ENCODE data around the gene THOC6. TPM values are rescaled to one million over a fixed set of nuclear protein-coding genes. Genes with fewer than 3 reads are reported as not detected.

Gene THOC6
- total RNA-seq, 1 experiment from 2014 or later = 76.5 TPM

DNA sequence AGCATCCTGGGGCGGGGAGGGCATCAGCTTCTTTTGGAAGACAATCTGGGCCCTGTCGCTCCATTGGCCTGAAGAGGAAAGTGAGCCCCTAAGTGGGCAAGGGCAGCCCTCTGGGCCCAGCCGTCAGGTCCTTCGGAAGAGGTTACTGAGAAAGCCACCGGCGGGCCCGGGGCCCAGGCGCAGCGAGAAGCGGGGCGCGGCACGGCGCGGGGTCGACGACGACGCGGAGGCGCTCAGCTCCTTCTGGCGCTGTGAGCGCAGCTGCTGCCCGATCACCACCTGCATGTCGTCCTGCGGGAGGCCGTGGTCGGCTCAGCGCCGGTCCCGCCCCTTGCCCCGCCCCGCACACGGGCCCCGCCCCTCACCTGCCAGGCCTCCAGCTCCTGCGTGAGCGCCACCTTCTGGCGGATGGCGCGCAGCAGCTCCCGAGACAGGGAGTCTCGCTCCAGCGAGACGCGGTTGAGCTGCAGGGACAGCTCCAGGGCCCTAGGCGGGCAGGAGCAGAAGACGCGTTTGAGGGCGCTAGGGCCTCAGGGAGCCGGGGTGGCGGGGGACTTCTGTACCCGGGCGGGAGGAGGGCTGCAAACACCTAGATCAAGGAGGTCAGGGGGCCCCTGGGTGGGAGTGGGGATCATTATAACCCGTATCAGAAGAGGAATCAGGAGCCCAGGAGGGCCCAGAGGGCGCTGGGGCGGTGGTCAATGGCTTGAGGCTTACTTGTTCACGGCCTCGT lies 4.3 kb downstream of the THOC6 start (continued):
- TF ChIP-seq SP1 (CRISPR knock-in tag; conservative IDR thresholded peaks at IDR 0.05) (peak; percentile 97), ZNF423 (CRISPR knock-in tag; IDR thresholded peaks at IDR 0.05) (no peak), SOX15 (CRISPR knock-in tag; IDR thresholded peaks at IDR 0.05) (no peak), CREM (CRISPR knock-in tag; IDR thresholded peaks at IDR 0.05) (no peak; the same call in 1 of the 2 replicates), CBFB (CRISPR knock-in tag; IDR thresholded peaks at IDR 0.05; ENCODE audit: low read depth) (0 out of 2 replicates have a peak, but pooled peaks have one; percentile 63), FOXJ3 (CRISPR knock-in tag; IDR thresholded peaks at IDR 0.05; ENCODE audit: borderline replicate concordance) (no peak), ZNF121 (CRISPR knock-in tag; IDR thresholded peaks at IDR 0.05) (peak; percentile 61; the same call in 1 of the 2 replicates), RORB (CRISPR knock-in tag; IDR thresholded peaks at IDR 0.05) (no peak), NR2C2 (CRISPR knock-in tag; IDR thresholded peaks at IDR 0.05) (no peak), CREB1 (CRISPR knock-in tag; IDR thresholded peaks at IDR 0.05) (peak; percentile 55; the same call in 1 of the 2 replicates), MYBL2 (CRISPR knock-in tag; IDR thresholded peaks at IDR 0.05) (no peak), TCF7 (CRISPR knock-in tag; IDR thresholded peaks at IDR 0.05; ENCODE audit: low read depth) (no peak), JAZF1 (CRISPR knock-in tag; IDR thresholded peaks at IDR 0.05) (no peak)
- TF ChIP-seq, protein P1, sequence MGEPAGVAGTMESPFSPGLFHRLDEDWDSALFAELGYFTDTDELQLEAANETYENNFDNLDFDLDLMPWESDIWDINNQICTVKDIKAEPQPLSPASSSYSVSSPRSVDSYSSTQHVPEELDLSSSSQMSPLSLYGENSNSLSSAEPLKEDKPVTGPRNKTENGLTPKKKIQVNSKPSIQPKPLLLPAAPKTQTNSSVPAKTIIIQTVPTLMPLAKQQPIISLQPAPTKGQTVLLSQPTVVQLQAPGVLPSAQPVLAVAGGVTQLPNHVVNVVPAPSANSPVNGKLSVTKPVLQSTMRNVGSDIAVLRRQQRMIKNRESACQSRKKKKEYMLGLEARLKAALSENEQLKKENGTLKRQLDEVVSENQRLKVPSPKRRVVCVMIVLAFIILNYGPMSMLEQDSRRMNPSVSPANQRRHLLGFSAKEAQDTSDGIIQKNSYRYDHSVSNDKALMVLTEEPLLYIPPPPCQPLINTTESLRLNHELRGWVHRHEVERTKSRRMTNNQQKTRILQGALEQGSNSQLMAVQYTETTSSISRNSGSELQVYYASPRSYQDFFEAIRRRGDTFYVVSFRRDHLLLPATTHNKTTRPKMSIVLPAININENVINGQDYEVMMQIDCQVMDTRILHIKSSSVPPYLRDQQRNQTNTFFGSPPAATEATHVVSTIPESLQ (CRISPR knock-in tag; IDR thresholded peaks at IDR 0.05) = no peak
- TF ChIP-seq, protein P2, sequence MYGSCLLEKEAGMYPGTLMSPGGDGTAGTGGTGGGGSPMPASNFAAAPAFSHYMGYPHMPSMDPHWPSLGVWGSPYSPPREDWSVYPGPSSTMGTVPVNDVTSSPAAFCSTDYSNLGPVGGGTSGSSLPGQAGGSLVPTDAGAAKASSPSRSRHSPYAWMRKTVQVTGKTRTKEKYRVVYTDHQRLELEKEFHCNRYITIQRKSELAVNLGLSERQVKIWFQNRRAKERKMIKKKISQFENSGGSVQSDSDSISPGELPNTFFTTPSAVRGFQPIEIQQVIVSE (CRISPR knock-in tag; IDR thresholded peaks at IDR 0.05; ENCODE audit: borderline replicate concordance) = no peak
- TF ChIP-seq, protein P3, sequence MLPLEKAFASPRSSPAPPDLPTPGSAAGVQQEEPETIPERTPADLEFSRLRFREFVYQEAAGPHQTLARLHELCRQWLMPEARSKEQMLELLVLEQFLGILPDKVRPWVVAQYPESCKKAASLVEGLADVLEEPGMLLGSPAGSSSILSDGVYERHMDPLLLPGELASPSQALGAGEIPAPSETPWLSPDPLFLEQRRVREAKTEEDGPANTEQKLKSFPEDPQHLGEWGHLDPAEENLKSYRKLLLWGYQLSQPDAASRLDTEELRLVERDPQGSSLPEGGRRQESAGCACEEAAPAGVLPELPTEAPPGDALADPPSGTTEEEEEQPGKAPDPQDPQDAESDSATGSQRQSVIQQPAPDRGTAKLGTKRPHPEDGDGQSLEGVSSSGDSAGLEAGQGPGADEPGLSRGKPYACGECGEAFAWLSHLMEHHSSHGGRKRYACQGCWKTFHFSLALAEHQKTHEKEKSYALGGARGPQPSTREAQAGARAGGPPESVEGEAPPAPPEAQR (CRISPR knock-in tag; IDR thresholded peaks at IDR 0.05) = no peak
- TF ChIP-seq, protein P4, sequence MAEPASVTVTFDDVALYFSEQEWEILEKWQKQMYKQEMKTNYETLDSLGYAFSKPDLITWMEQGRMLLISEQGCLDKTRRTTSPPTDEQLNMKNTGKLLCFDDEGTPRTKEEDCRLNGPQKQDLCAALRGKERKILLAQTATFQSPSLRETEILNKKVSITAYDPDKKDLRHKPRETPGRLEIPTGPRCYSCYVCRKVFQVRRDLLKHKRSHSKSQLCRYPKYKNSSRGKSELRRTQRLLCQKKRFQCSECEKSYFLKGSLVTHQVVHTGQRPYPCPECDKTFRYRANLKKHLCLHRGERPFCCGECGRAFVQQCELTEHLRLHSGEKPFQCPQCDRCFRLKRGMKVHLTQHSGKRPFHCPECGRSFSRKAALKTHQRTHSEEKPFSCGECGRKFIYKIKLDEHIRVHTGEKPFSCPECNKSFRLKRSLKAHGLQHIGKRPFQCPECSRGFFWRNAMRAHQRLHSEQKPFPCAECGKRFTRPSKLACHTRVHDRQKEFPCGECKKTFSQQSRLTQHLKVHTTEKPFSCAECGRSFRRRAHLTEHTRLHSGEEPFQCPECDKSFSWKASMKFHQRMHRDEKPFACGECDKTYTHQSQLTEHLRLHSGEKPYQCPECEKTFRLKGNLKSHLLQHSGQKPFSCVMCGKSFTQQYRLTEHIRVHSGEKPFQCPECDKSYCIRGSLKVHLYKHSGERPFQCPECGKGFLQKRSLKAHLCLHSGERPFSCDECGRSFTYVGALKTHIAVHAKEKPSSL (CRISPR knock-in tag; conservative IDR thresholded peaks at IDR 0.05) = no peak
- TF ChIP-seq, protein P5, sequence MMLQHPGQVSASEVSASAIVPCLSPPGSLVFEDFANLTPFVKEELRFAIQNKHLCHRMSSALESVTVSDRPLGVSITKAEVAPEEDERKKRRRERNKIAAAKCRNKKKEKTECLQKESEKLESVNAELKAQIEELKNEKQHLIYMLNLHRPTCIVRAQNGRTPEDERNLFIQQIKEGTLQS (CRISPR knock-in tag; conservative IDR thresholded peaks at IDR 0.05) = no peak

DNA sequence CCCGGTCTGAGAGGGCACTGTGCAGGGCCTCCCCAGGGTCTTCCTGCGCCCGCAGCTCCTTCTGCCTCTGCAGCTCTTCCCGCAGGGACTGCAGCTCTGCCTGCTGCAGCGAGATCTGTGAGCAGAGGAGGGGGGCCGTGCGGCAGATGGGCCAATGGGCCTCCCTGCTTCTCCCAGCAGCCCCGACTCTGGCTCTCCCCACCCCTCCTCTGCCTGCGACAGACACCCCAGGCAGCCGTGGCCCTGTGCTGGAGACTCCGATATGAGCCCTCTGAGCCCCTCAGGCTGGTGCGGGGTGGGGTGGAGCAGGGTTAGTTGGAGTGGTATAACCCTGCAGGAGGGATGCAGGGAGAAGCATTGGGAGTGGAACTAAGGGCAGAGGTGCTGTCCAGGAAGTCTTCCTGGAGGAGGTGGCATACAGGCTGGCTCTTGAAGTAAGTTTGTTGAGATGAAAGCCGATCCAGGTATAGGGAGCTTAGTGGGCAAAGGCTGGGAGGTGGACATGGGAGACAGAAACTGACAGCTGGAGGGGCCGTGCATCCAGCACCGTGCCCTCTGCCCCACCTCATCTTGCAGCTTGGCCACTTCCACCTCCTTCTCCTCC lies 5.0 kb downstream of the THOC6 start:
- H3K27ac Mint-ChIP-seq = 0 out of 2 replicates have a peak overlapping the region, but pooled peaks have one; percentile 36
- ATAC-seq (no peak), DNase-seq (ENCODE audit: low spot score) (no peak)
- no peaks in the 10 kb centered on the region for H3K9me3 Mint-ChIP-seq
- H3K4me3 Mint-ChIP-seq = no peak overlapping the region
- H3K4me1 Mint-ChIP-seq = peaks cover 25% of the 10 kb centered on the region
- H3K27me3 Mint-ChIP-seq (ENCODE audit: low read depth) = no peaks in the 10 kb centered on the region
- TF ChIP-seq CREM (CRISPR knock-in tag; IDR thresholded peaks at IDR 0.05) = peak; percentile 37; the same call in 1 of the 2 replicates
- TF ChIP-seq RELA (CRISPR knock-in tag; IDR thresholded peaks at IDR 0.05; ENCODE audit: borderline replicate concordance) = no peak
- ChIA-PET CTCF (interaction anchor here (0.6 to 9.8 kb wide), 46 partner anchors 8 to 1246 kb away, joined by 3 to 355 read pairs (median 8); partner anchors contain the start of genes BICDL2, CLDN6, CLDN9 and FLYWCH2), POLR2A (interaction anchor here (1.1 to 17.1 kb wide), 13 partner anchors 8 to 129 kb away, joined by 3 to 502 read pairs (median 5); partner anchors contain the start of genes BICDL2, CLDN6, CLDN9 and TNFRSF12A)
- H3K36me3 Mint-ChIP-seq = peaks cover 23% of the 10 kb centered on the region

Measured in WTC11 (cell line).